Ectodermal cell (in vitro differentiated cells): ENCODE measurements around the gene BFSP1. TPM values are rescaled to one million over a fixed set of nuclear protein-coding genes. Genes with fewer than 3 reads are reported as not detected.

Experiments used
- H3K27ac ChIP-seq: 2 replicates; pipeline ENCODE4 v1.7.0; 2013; ENCODE audit warnings: mild to moderate bottlenecking, low read depth, low read length; ENCODE audit not compliant: insufficient read depth, poor library complexity, severe bottlenecking
- H3K27me3 ChIP-seq: 2 replicates; pipeline ENCODE4 v1.7.0; 2013; ENCODE audit warnings: mild to moderate bottlenecking, low read length; ENCODE audit not compliant: insufficient read depth, control insufficient read depth, poor library complexity, severe bottlenecking
- H3K36me3 ChIP-seq: one replicate; pipeline ENCODE4 v1.7.0; 2013; ENCODE audit warnings: low read length; ENCODE audit not compliant: control insufficient read depth, insufficient read depth
- H3K4me1 ChIP-seq: one replicate; pipeline ENCODE4 v1.7.0; 2013; ENCODE audit warnings: low read length; ENCODE audit not compliant: control insufficient read depth, insufficient read depth
- H3K4me3 ChIP-seq: 2 replicates; pipeline ENCODE4 v1.7.0; 2013; ENCODE audit warnings: low read depth, low read length, control low read depth; ENCODE audit not compliant: insufficient read depth
- H3K9me3 ChIP-seq: 2 replicates; pipeline ENCODE4 v1.7.0; 2013; ENCODE audit warnings: mild to moderate bottlenecking, low read length, moderate library complexity; ENCODE audit not compliant: control insufficient read depth
- WGBS, 2 experiments: methylation state at CpG; one replicate each; pipeline ENCODE4 v1.1.7; 2013; ENCODE audit warnings: missing lambda C conversion rate in 2 of 2; 5-methylcytosine and 5-hydroxymethylcytosine counted together
- polyA plus RNA-seq, 4 experiments: library from polyadenylated mRNA; stranded (reverse); fragments of 50-300 nt; gene quantifications; one replicate each; pipeline ENCODE4 v1.2.3, GENCODE V29; 2013

The BFSP1 gene
- polyA plus RNA-seq (2013, experiment 1 of 4): 2.3 TPM
- polyA plus RNA-seq (2013, experiment 2 of 4): 3.9 TPM
- 3.0 TPM for polyA plus RNA-seq (2013, experiment 3 of 4)
- polyA plus RNA-seq (2013, experiment 4 of 4): 3.3 TPM

DNA sequence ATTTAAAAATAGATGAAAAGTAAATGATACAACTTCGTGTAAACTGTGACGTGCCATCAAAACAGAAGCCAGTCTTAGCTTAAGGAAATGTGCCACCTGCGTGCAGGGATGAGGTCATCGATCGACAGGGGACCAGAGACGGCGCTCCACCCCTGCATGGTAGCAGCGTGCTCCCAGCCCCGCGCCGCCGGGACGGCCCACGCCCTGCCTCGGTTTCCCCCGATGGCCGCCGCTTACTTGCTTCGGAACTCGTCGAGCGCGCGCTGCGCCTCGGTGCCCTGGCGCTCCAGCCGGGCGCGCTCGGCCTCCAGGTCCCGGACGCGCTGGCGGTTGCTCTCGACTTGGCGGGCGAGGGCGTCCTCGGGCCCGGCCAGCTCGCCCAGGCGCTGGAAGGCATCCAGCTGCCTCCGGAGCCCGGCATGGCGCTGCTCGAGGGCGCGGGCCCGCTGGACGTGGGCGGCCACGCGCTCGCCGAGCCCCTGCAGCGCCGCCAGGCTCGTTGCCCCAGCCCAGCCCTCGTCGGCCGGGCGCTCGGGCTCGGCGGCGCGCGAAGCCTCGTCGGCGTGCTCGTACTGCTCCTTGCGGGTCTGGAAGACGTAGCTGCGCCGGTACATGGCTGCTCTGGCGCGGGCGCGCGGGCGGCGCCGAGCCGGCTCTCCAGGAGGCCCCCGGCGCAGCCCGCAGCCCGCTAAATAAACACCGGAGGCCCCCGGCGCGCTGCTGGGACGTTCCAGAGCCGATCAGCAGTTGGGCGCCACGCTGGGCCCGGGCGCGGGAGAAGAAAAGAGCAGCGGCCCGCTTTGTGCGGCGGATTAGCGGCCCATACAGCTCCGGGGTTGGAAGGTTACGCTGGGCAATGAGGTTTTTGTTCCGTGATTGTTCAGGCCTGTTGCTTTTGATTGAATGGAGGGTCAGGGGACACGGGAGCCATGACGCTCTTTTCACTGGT, at the start of gene BFSP1:
TSS of gene BFSP1 (minus strand) at position 664 of the 949 bp plus-strand sequence. CDS start at position 614, 50 bp downstream.
- peaks cover 35% of the 10 kb centered on the region for H3K27me3 ChIP-seq
- peak within 1 kb of the TSS; percentile 44 for H3K4me3 ChIP-seq
- H3K4me1 ChIP-seq: peaks cover 5% of the 10 kb centered on the region
- H3K27ac ChIP-seq: peak within 1 kb of the TSS; percentile 89
- 0 to 1% methylated on average over 111 of the region's 111 CpGs for WGBS, 2 experiments
- H3K36me3 ChIP-seq: no peaks in the 10 kb centered on the region
- H3K9me3 ChIP-seq: no peaks in the 10 kb centered on the region

DNA sequence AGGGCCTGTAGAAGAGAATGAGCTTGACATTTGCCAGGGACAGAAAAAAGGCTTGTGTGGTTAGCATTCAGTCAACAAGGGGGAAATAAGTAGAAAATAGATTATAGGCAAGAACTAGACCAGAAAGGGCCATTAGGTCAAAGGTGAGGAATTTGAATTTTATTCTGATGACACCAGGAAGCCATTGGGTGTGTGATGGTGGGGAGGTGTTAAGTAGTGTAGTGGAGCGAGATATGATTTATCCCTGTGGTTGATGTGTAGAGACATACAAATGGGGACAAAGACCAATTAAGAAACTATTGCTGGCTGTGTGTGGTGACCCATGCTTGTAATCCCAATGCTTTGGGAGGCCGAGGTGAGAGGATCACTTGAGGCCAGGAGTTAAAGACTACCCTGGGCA, 49.7 kb upstream of the BFSP1 start:
- H3K9me3 ChIP-seq: no peaks in the 10 kb centered on the region
- H3K27me3 ChIP-seq: no peaks in the 10 kb centered on the region
- 91 to 96% methylated on average over 2 of the region's 2 CpGs for WGBS, 2 experiments
- H3K27ac ChIP-seq: no peak overlapping the region
- H3K4me3 ChIP-seq: no peak overlapping the region
- no peaks in the 10 kb centered on the region for H3K4me1 ChIP-seq
- no peaks in the 10 kb centered on the region for H3K36me3 ChIP-seq

DNA sequence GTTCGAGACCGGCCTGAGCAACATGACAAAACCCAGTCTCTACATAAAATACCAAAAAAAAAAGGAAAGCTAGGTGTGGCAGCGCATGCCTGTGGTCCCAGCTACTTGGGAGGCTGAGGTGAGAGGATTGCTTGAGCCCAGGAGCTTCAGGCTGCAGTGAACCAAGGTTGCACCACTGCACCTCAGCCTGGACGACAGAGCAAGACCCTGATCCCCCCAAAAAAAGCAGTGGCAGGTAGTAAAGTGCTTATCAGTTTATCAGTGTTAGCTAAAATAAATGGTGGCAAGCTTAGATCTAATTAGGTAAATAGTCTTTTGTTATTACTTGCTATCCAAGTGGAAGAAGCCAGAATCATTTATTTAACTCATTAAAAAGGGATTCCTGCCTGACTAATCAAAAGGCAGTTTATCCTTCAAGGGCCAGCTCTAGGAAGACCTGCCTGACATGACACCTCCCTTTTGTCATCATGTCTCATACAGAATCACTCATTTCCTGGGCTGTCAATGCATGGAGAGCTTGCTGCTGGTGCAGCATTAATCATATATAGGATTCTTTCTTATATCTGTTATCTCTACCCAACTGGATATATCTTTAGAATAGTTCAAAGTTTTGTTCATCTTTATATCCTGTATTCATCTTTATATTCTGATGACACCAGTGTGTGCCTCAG, 48.3 kb upstream of the BFSP1 start:
- Histone ChIP-seq H3K27me3 (no peaks in the 10 kb centered on the region), H3K4me1 (no peaks in the 10 kb centered on the region), H3K36me3 (no peaks in the 10 kb centered on the region), H3K9me3 (no peaks in the 10 kb centered on the region), H3K27ac (no peak overlapping the region), H3K4me3 (no peak overlapping the region)
- WGBS, 2 experiments: 94 to 96% methylated on average over 4 of the region's 4 CpGs

DNA sequence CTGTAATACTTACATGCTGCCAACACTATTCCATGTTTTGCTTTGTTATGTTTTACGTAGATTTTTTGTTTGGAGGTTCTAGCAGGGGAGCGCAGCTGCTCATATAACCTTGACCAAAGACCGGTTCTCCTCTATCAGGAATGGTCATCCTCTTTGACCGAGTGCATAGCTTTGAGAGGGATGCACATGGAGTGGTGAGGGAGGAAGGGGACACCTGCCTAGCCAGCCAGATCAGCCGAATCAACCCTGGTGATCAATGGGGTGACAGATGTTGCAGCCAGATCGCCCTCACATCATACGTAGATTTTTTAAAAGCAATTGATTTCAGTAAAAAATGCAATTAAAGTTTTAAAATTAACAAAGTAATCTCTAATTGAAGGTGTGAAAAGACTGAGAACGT, 45.0 kb upstream of the BFSP1 start:
- 89 to 94% methylated on average over 8 of the region's 8 CpGs for WGBS, 2 experiments
- H3K27ac ChIP-seq: no peak overlapping the region
- no peaks in the 10 kb centered on the region for H3K36me3 ChIP-seq
- peaks cover 15% of the 10 kb centered on the region for H3K4me1 ChIP-seq
- H3K27me3 ChIP-seq: no peaks in the 10 kb centered on the region
- H3K4me3 ChIP-seq: no peak overlapping the region
- H3K9me3 ChIP-seq: no peaks in the 10 kb centered on the region

DNA sequence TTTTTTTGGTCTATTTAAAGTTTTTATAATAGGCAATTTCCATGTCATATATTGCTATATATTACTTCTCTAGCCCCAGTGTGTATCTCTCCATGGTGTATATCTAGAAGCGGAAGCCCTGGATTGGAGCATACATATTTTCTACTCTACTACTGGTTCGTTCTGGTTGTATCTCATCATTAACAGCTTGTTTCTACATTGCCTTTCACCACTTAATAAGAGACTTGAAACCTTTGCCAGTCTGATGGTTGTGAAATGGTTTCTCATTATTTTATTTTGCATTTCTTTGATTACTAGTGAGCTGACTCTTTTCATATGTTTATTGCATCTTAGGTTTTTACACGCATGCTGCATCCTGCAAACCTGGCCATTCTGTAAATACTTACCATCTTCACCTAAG, 42.3 kb upstream of the BFSP1 start:
- H3K9me3 ChIP-seq: no peaks in the 10 kb centered on the region
- WGBS, 2 experiments: 89 to 100% methylated on average over 2 to 3 of the region's 3 CpGs
- no peaks in the 10 kb centered on the region for H3K27me3 ChIP-seq
- H3K27ac ChIP-seq: no peak overlapping the region
- H3K36me3 ChIP-seq: no peaks in the 10 kb centered on the region
- H3K4me1 ChIP-seq: peaks cover 15% of the 10 kb centered on the region
- no peak overlapping the region for H3K4me3 ChIP-seq

DNA sequence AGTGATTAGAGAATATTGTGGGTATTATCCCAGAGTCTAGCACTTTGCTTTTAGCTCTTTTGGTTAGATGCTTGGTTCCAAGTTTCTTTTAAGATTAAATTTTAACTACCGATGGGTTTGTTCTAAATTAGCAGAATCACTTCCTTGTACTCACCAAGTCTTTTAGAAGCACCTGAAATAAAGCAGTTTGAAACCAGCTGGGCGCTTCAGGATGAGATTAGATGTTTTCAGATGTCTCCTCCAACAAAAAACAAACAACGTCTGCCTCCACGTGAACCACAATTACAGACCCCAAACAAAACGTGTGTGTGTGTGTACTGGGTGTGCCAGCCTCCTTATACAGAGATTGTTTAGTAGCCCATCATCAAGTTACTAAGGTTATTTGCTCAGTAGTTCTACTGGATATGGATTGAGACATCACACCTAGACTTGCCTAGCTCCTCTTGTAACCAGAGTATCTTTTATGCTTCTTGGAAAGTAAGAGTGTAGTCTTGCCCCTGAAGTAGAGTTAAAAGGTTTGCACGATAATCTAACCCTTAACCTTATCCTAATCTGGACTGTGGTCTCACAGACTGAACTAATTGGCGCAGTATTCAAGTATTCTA, 41.0 kb upstream of the BFSP1 start:
- H3K27ac ChIP-seq: no peak overlapping the region
- 46 to 56% methylated on average over 5 to 7 of the region's 7 CpGs for WGBS, 2 experiments

DNA sequence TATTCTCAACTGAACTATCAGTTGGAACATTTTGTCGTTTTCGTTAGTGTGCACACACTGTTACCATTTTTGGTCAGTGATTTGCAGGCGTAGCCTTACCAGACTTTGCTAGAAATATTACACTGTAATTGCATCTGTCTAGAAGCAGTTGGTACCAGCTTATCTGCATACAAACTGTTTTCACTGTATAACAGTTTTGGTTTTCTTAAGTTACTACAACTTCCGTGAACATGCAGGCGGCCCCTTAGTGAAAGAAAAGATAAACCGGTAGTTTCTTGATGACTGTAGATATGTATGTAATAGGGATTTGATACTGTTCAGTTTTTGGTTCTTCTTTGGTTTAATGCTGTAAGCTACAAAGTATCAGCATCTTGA, 40.0 kb upstream of the BFSP1 start:
- WGBS, 2 experiments: 19 to 32% methylated on average over 6 of the region's 6 CpGs
- H3K27ac ChIP-seq: no peak overlapping the region
- H3K4me1 ChIP-seq: peaks cover 15% of the 10 kb centered on the region
- H3K4me3 ChIP-seq: peak overlapping the region; percentile 67
- no peaks in the 10 kb centered on the region for H3K36me3 ChIP-seq
- H3K27me3 ChIP-seq: no peaks in the 10 kb centered on the region
- H3K9me3 ChIP-seq: no peaks in the 10 kb centered on the region

More for the DNA sequence above, 41.0 kb upstream of the BFSP1 start:
- H3K4me3 ChIP-seq: peak overlapping the region; percentile 1
- H3K36me3 ChIP-seq: no peaks in the 10 kb centered on the region
- no peaks in the 10 kb centered on the region for H3K27me3 ChIP-seq
- peaks cover 15% of the 10 kb centered on the region for H3K4me1 ChIP-seq
- no peaks in the 10 kb centered on the region for H3K9me3 ChIP-seq

DNA sequence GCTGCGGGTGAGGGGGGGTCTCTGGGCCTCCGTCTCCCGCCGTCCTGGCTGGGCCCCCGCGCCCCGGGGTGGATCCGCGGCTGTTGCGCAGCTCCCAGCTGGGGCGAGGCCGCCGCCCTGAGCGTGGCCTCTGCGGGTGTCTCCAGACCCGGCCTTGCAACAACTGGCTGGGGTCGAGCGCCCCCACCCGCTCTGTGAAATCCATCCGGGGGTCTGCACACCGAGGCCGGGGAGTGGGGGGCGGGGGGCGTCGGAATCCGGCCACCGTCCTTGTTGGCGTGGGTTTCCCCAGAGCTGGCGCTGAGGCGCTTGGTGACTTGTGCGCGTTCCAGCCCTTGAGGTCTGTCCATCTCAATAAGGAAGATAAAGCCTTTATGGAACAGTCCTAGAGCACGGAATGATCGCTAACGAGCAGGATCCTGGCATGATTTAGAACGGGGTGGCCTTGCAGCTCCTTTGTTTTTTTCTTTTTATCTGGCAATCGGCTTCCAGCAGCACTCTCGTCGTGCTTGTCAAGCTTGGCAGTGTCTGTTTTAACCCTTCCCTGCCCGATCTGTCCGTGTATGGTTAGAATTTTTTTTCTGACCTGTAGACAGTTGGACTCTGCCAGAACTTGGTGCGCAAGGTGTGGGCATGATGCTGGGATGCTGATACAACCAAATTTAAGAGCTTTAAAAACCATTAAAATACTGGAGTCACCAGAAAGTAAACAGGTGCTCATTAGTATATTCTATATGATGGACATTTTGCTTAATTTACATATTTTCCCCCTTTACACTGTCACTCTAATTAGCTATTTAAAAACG, 39.4 kb upstream of the BFSP1 start:
- peak overlapping the region; percentile 67 for H3K4me3 ChIP-seq
- peak overlapping the region; percentile 99 for H3K27ac ChIP-seq
- H3K4me1 ChIP-seq: peaks cover 15% of the 10 kb centered on the region
- H3K27me3 ChIP-seq: no peaks in the 10 kb centered on the region
- H3K36me3 ChIP-seq: no peaks in the 10 kb centered on the region
- no peaks in the 10 kb centered on the region for H3K9me3 ChIP-seq
- WGBS, 2 experiments: 1% methylated on average over 43 of the region's 43 CpGs

DNA sequence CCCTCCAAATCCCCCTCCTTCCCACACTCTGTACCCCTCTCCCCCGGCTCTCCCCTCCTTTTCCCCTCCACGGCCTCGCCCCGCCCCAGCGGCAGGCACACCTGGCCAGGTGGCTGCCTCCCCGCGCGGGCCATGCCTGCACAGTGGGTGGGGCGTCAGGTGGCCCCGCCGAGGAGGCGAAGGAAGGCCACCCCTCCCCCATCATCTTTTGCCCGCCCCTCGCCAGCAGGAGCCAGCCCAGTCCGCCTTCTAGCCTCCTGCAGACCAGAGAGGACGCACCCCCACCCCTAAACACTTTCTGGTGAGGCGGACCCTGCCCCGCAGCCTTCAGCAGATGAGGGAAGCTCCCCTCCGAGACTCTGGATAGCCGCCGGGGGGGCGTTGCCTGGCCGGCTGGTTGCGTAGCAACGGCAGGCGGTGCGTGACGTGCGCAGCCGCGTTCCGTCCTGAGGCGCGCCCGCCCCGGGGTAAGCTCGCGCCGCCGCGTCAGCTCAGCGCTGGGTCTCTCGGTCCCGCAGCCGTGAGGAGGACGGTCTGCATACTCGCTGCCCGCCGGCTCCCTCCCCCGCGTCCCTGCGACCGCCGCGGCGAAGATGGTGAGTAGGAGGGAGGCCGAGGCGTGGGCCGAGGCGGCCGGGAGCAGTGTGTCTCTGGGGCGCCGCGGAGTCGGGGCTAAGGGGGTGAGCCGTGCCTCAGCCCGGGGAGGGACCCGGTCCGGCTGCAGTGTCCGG, 38.6 kb upstream of the BFSP1 start, which contains the start of gene DSTN:
TSS of gene DSTN (plus strand) at position 460 of the 731 bp plus-strand sequence. CDS start at position 594, 134 bp downstream.
- Histone ChIP-seq H3K36me3 (no peaks in the 10 kb centered on the region), H3K4me3 (peak within 1 kb of the TSS; percentile 67), H3K27me3 (no peaks in the 10 kb centered on the region), H3K9me3 (no peaks in the 10 kb centered on the region), H3K4me1 (peaks cover 15% of the 10 kb centered on the region), H3K27ac (peak within 1 kb of the TSS; percentile 99)
- WGBS, 2 experiments: 0% methylated on average over 70 of the region's 70 CpGs
